GM04503 (cell line): ENCODE data around the gene CDH3.

Experiments
- DNase-seq: peaks from one replicate; pipeline ENCODE4 v3.0.0-alpha.2; 2012; ENCODE audit warnings: low read depth

CDH3 gene

DNA sequence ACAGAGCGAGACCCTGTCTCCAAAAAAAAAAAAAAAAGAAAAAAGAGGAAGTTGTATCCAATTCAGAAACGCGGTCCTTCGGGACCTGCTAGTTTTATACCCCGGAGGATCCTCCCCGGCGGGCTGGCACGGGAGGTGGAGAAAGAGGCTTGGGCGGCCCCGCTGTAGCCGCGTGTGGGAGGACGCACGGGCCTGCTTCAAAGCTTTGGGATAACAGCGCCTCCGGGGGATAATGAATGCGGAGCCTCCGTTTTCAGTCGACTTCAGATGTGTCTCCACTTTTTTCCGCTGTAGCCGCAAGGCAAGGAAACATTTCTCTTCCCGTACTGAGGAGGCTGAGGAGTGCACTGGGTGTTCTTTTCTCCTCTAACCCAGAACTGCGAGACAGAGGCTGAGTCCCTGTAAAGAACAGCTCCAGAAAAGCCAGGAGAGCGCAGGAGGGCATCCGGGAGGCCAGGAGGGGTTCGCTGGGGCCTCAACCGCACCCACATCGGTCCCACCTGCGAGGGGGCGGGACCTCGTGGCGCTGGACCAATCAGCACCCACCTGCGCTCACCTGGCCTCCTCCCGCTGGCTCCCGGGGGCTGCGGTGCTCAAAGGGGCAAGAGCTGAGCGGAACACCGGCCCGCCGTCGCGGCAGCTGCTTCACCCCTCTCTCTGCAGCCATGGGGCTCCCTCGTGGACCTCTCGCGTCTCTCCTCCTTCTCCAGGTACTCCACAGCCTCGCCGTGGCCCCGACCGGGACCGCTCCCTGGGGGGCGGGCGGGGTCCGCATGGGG, at the start of gene CDH3:
TSS of gene CDH3 (plus strand) at position 596 of the 779 bp plus-strand sequence. CDS start at position 666, 70 bp downstream.
- no peak for DNase-seq

DNA sequence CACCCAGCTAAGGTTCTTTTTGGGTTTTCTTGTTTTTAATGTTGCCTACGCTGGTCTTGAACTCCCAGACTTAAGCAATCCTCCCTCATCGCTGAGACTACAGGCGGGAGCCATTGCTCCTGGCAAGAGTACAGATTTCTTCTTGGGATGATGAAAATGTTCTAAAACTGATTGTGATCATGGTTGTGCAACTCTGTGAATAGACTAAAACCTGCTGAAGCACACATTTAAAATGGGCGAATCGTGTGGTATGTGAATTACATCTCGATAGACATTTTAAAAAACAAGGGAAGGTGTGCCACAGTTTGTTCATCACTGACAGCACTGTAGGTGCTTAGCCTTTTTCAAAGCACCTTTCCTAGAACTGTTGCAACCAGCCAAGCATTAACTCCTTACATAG, 48.8 kb upstream of the CDH3 start:
- DNase-seq = no peak

DNA sequence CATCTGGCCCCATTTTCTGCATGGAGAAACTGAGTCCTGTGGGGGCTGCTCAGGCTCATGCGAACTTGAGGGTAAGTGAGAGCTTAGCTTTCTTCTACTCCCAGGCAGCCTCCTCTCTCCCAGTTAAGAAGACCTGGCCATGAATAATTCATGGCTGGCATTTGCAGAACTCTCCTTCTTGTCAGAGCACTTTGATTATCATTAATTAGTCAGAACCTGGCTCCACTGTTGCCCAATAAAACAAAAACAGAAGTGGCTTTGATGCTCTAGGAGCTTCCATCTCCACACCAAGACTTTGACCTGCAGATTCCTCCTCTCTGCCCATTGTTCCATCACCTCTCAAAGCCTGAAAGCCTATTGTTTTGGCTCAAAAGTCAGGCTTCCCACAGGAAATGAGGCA, 45.5 kb upstream of the CDH3 start:
- no peak for DNase-seq

DNA sequence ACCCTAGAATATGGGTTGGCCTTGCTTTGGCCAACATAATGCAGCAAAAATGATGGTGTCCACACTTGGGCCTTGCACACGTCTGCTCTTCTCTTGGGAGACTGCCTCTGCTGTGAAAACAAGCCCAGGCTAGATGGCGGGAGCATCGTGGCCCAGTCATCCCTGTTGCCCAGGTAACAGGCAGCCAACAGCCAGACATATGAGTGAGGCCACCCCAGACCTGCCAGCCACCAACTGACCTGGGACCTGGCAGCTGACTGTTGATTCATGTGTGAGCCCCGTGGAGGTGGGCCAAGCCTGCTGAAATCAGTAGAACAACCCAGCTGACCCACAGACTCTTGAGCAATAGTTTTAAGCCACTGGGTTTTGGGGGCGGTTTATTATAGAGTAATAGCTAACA, 39.4 kb upstream of the CDH3 start:
- no peak for DNase-seq

DNA sequence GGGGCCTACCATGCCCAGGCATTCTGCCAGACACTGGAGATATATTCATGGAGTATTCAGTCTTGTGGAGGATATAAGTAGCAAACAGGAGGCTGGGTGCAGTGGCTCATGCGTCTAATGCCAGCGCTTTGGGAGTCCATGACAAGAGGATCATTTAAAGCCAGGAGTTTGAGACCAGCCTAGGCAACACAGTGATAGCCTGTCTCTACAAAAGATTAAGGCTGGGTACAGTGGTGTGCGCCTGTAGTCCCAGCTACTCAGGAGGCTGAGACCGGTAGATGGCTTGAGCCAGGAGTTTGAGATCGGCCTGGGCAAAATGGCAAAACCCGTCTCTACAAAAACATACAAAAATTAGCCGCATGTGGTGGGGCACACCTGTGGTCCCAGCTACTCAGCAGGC, 37.7 kb upstream of the CDH3 start:
- DNase-seq = no peak

DNA sequence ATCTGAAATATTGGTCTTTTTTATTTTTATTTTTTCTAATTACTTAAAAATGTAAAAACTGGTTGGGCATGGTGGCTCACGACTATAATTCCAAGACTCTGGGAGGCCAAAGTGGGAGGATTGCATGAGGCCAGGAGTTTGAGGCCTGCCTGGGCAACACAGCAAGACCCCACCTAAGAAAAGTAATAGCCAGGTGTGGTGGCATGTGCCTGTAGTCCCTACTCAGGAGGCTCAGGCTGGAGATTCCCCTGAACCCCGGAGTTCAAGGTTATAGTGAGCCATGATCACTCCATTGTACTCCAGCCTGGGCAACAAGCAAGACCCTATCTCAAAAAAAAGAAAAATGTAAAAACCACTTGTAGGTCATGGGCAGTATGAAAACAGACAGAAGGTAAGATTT, 36.8 kb upstream of the CDH3 start:
- no peak for DNase-seq

DNA sequence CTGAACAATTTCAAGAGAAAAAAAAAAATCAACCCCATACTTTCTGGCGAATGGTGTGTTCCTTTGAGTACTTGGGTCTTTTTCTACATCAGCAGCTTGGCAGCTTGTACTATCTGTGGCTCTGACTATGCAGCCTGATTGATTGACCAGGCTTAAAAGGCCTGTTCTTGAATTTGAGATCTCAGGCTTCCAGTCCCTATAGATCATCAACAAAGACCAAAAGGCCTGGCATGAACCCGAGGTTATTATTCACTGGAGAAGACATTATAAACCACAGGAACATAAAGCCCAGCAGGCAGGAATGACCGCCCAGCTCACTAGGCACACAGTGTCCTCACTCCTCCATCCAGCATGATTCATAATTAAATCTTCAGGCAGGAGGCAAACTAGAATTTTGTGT, 32.1 kb upstream of the CDH3 start:
- no peak for DNase-seq

DNA sequence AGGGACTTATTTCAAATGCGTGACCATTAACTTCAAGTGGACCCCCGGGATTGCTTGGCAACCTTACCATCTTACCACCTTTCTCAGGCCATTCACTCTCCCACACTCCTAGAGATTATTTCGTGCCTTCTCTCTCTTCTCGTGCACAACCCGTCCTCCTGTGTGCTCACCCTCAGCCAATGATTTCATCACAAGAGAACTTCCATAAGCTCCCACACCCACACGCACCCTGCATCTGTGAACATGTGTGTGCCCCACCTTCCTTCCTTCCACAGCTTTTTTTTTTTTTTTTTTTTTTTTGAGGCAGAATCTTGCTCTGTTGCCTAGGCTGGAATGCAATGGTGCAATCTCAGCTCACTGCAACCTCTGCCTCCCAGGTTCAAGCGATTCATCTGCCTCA, 27.4 kb upstream of the CDH3 start:
- DNase-seq = no peak

DNA sequence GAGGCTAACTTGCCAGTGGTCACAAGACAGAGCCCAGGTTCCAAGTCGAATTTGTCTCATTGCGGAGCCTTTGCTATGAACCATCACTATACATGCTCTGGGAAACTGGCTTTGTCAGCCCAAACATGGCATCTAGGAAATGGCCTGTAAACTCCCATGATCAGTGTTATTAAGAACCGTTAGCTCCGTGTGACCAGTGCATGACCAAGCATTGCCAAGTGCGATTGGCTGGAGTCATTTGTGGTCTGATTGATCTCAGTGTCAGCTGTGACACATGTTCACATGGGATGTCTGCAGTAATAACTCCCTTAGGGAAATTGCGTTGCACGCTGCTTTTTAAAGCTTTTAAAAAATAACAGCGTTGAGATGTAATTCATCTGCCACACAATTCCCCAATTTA, 18.6 kb upstream of the CDH3 start:
- DNase-seq = no peak

DNA sequence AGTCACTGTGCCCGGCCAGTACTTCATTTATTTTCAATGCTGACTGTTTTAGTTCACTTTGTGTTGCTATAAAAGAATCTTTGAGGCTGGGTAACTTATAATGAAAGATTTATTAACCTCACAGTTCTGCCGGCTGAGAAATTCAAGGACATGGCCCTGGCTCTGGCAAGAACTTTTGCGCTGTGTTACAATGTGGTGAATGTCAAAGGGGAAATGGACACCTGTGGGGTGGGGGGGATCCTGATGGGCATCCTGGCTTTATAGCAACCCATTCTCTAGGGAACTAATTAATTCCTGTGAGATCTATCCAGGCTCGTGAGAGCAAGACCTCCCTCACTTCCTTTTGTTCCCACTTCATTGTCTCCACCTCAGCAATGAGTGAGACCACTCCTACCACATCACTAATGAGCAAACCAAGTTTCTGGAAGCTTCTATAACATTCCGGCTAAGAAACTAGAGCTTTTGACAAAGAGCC, 17.1 kb upstream of the CDH3 start:
- DNase-seq = peak; percentile 21

DNA sequence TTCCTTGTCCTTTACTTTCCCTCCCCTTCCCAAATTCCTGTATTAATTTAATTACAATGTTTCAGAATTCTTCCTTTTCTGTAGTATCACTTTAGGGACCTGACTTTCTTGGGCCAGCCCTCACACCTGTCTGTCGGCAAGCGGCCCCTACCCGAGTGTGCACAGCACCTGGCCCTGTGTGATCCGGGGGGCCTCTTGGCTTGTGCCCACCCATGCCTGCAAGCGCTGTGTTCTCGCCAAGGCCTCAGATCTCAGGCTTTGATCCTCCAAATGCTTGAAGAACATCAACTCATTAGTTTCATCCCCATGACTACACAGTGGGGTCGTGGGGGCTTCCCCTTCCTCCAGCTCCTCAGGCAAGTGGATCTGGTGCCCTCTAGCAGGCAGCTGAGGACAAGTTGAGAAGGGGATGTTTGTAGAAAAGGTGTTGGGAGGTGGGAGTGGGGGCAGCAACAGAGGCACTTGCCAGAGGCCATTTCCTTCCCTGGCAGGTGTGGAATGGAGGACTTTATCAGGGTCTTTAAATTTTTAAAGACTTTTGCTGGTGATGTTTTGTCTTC, 15.7 kb upstream of the CDH3 start:
- no peak for DNase-seq

DNA sequence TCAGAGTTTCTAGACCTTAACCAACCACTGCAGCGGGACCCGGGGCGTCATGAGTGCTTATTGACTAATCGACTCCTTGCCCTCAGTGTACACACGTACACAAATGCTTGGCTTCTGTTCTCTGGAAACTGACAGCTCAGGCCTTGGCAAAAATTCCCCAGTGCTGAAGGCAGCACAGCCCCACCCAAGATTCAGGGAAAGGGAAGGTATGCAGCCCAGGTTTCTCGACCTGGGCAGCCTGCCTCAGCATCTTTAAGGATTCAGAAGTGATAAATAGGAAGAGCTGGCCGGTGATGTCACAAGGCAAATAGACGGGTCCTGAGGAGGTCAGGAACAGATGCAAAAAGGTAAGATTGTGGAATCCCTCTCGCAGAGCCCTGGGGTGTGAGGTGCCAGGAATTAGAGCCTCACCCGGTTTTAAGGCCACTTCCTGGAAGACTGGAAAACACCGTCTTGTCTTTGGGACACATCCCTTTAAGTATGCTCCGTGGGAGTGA, 9.0 kb upstream of the CDH3 start:
- DNase-seq = no peak

DNA sequence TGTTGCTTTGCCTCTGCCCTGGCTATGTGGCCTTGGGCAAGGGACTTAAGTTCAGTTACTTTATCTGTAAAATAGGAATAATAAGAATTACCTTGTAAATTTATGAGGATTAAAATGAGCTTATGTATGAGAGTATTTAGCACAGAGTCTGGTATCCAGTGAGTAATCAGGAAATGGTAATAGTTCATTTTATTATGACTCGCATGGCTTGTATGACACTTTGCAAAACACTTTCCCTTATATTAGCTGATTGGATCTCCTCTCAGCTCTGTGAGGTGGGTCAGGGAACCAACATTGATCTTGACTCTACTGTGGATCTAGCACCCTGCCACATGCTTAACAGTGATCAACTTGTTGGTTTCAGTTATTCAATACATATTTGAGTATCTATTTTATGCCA, 8.3 kb upstream of the CDH3 start:
- no peak for DNase-seq

DNA sequence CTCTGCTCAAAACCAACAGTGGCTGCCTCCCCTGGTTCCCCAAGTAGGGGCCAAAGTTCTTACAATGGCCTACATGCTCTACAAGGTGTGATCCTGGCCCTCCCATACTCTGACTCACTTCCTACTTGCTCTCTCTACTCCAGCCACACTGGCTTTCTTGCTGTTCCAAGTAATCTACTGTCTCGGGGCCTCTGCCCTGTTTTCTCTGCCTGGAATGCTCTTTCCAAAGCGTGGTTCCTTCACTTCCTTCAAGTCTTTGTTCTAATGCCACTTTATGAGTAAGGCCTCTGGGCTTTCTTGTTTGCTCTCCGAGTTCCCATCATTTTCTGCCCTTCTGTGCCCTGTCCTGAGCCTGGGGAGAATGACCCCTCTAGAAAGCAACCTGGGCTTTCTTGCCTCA, 4.1 kb upstream of the CDH3 start:
- no peak for DNase-seq

DNA sequence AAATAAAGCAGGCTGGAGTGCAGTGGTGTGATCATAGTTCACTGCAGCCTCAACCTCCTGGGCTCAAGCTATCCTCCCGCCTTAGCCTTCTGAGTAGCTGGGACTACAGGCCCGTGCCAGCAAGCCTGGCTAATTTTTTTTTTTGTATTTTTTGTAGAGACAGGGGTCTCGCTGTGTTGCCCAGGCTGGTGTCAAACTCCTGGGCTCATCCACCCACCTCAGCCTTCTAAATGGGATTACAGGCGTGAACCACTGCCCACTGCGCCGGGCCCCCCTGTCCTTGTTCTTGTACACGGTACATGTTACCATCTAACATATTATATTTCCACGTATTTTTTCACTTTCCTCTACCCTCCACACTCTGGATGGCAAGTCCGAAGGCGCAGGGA, 3.1 kb upstream of the CDH3 start:
- no peak for DNase-seq

DNA sequence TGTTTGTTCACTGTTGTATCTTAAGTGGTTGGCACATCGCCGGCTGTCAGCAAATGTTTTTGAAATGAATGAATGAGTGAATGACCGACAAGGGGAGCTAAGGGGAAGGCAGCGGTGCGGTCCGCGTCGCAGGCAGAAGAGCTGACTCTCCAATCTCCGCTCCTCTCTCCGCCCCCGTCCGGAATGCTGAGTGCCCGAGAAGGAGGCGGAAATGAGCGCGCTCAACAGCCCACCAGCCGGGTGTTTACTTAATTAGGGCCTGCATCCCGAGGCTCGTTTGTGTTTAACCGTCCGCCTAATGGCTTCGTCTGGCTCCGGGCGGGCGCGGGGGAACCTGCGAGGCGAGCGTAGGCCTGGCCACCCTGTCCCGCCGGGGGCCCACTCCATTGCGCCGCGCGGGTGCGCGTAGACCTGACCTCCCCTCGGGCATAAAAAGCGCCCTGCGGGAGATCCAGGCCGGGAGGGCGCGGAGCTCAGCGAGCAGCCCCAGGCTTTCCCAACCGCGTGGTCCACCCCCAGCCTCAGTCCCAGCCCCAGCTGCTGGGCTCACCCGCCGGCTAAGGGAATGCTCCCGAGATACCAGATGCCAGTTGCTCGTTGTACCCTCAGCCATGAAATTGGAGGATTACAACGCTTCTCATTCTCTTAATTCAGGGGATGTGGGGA, 2.5 kb upstream of the CDH3 start:
- DNase-seq = no peak

DNA sequence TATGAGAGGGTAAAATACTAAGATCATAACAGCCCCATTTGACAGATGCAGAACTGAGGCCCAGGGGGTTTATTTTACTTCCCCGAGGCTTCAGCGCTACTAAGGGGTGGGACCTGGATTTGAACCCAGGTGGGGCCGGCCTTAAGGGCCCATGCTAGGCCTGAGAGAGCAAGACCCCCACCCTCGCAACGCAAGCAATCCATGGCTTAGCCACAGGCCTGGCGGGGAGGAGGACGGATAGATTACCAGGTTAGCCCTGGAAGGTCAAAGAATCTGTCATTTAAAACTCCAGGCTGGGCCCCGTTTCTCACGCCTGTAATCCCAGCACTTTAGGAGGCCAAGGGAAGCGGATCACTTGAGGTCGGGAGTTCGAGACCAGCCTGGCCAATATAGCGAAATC, 1.9 kb upstream of the CDH3 start:
- DNase-seq = no peak

DNA sequence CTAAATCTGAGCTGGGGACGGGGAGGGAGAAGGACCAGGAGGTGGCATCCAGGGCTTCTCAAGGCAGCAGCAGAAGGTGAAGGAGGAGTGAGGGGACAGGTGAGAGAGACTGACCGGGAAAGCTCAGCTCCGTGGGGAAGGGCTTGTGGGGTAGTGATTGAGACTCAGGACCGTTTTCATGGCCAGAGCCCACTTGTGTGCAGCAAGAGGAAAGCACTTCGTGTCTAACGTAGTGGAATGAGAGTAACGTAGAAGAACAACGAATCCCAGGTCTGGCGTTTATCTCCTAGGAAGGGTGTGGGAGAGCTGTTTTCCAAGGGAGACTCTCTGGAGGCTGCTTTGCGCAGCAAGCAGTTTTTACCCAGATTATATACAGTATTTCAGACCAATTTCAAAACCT, 1.3 kb upstream of the CDH3 start:
- no peak for DNase-seq

DNA sequence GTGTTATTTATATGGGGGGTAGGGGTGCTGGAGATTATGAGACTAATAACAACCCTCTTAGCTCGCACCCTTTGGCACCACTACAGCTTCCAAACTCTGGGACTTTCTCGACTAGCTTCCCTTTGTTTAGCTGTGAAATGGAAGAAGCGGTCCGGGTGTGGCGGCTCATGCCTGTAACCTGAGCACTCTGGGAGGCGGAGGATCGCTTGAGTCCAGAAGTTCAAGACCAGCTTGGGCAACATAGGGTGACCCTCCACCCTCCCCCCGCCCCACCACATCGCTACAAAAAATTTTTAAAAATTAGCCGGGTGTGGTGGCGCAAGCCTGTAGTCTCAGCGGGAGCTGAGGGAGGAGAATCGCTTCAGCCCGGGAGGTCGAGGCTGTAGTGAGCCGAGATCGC, 814 bp upstream of the CDH3 start:
- no peak for DNase-seq

DNA sequence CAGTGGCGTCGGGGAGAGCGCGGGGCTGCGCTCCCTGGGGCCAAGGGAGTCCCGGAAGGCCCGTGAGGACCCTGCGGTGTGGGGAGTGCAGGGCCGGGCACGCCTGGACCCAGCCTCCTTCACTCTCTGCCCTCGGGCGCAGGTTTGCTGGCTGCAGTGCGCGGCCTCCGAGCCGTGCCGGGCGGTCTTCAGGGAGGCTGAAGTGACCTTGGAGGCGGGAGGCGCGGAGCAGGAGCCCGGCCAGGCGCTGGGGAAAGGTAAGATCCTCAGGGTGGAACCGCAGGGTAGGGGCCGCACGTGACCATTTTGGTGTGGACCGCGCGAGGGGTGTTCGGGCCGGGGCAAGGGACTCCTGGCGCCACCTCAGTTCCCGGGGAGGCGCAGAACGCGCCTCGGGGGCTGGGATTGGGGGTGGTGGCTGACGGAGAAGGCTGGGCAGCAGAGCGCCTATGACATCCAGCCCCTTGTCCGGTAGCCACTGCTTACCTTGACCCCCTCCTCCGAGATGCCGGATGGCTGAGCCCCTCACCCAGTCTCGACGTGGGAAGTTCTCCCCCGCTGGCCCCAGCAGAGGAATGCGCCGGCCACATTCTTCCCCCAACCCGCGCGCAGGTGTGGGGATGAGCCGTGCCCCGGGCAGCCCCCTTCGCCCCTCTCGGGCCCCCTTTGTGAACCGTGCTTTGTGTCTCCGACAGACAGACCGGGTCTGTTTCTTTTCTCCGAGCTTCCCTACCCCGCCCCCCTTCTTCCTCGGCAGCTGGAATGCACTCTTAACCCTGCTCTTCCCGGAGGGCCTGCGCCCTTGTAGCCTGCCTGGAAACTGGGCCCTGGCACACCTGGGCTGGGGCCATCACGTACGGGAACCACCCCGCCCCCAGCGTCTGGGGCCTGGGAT, 631 bp downstream of the CDH3 start:
- DNase-seq = no peak

DNA sequence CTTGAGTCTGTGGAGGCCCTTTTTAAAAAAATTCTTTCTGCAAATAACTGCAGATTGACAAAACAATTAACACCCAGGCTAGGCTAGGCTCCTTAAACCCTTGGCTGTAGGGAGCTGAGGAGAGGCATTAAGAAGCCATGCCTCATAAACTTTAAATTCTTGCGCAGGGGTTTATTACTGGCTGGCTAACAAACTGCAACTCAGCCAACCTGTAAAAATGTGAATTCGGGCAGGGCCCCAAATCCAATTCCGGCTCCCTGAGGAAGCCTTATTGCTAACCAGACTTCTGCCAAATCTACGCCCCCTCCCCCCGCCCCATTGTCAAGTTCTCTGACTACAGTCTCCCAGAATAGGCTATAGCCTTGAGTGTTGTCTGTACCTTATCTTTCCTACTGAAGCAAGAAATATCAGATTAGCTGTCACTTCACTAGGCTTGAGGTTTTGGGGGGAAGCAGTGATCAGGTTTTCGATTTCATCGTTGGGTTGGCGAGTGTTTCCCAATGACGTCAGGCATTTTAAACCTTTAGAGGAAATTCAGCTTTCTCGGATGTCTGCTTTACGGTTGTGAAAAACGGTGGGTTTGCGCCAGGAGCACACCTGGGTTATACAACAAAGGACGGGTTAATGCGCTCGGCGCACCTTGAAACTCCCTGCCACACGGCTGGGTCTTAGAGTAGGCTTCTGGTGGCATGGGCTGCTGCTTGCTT, 2.0 kb downstream of the CDH3 start:
- DNase-seq = no peak

DNA sequence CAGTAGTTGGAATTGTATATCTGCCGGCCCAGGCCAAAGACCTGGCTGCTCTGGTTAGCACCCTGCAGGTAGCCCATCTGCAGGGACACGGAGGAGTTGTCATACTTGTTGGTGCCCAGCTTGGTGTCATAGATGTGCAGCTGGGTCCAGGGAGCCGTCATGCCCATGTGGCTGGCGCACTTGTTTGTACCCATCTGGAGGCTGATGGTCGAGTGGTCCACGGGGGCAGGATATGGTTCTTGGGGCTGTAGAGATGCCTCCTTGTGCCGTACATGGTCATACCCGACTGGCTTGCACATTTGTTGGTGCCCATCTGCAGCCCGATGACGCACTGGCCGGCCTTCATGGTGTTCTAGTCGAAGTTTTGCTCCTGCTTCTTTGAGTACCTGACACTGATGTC, 6.0 kb downstream of the CDH3 start:
- DNase-seq = no peak
